Amniotic stem cell (primary cell): Measurements from ENCODE around the gene KCNC4.

Experiments used
- DNase-seq: peaks from one replicate; lab custom pipeline; 2025; lab: John Stamatoyannopoulos, UW

The KCNC4 gene

DNA sequence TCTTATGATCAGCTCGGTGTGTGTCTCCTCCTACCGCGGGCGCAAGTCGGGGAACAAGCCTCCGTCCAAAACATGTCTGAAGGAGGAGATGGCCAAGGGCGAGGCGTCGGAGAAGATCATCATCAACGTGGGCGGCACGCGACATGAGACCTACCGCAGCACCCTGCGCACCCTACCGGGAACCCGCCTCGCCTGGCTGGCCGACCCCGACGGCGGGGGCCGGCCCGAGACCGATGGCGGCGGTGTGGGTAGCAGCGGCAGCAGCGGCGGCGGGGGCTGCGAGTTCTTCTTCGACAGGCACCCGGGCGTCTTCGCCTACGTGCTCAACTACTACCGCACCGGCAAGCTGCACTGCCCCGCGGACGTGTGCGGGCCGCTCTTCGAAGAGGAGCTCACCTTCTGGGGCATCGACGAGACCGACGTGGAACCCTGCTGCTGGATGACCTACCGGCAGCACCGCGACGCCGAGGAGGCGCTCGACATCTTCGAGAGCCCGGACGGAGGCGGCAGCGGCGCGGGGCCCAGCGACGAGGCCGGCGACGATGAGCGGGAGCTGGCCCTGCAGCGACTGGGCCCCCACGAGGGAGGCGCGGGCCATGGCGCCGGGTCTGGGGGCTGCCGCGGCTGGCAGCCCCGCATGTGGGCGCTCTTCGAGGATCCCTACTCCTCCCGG lies 1.5 kb downstream of the KCNC4 start:
- DNase-seq, result no peak

DNA sequence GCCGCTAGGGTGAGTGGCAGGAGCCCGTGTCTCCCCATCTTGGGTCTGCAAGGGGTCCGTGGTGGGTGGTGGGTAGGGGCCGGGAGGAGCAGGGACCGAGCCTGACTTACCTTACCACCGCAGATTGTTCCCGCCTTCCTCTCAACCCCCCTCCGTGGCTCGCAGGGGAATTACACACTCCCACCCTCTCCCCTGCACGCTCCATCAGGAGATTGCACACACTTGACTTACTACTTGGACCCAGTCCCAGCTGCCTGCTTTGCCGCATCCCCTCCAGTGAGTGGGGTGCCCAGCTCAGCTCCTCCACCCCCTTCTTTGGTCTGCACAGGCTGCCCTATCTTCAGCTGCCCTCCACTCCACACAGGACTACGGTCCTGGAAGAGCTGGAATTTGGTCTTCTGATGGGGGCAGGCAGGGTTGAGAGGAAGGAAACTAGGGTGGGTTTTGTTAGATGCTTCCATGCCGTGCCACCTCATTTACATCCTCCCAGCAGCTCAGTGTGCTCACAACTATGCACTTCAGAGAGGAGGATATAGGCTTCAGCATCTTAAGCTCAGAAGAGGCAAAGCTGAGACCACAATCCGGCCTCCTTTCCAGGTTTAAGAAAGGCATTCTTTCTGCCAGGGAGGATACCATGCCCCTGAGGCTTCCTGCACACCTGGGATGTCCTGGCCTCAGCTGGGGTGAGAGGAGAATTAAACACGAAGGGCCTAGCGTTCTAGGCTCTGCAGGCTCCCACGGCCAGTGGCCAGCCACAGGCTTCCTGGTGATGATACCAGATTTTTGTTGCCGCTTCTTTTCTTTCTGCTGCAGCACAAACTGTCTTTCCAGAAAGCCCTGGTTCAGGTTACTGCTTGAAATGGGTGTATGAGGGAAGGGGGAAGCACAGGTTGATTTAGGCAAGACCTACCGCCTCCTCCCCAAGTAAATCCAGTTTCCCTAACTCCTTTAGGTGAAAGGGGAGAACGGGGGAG lies 2.3 kb downstream of the KCNC4 start:
- no peak for DNase-seq

DNA sequence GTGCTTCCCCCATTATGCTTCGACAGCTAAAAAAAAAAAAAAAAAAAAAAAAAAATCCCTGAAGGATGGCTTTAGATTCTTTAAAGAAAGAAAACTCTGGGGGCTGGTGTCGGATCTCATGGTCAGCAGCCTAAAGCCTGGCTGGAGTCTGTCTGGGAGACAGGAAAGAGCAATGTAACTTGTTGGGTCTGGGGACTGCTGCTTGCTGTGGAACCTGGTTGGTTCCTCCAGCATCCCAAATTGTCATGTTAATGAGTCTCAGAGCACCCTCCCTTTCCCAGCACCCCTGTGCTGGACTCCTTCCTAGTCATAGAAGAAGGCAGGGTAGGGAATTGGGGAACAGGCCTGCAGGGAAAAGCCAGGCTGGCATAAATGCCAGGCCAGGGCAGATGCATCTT lies 3.0 kb downstream of the KCNC4 start:
- no peak for DNase-seq

DNA sequence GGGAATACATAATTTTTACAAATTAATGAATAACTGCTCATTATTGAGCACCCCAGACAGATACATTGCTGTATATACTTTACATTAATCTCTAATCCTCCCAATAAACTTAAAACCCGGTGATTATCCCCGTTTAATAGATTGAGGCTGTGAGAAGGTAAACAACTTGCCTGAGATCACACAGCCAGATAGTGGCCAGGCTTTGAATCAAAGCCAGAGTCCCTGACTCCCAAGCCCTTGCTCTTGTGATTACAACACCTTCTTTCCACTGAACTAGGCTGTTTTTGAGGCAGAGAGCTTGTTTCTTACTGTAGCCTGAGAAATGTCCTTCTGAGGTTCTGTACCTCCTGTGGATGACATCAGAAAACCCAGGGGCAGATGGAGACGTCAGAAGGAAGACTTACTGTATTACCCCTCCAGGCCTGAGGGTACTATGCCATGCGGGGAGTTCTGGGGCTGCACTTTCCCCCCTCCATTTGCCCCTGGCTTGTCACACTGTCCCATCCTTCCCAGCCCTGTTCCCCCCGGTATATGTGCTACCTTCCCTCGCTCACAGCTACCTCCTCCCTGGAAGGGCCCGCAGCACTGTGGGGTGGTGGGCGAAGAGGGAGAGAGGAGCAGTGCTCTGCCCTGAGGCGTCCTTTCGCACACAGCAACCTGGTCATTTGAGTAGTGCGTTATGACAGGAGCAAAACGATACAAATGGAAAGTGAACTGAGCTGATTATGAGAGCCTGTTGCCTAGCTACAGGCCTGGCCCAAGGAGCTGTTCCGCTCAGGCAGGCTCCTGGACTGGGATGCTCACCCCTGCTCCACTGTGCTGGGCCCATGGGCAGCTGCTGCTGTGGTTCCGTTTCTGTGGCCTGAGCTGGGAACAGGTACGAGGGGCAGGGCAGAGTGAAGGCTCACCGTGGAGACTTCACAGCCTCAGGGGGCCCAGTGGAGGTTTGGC lies 4.6 kb downstream of the KCNC4 start:
- DNase-seq, result no peak

DNA sequence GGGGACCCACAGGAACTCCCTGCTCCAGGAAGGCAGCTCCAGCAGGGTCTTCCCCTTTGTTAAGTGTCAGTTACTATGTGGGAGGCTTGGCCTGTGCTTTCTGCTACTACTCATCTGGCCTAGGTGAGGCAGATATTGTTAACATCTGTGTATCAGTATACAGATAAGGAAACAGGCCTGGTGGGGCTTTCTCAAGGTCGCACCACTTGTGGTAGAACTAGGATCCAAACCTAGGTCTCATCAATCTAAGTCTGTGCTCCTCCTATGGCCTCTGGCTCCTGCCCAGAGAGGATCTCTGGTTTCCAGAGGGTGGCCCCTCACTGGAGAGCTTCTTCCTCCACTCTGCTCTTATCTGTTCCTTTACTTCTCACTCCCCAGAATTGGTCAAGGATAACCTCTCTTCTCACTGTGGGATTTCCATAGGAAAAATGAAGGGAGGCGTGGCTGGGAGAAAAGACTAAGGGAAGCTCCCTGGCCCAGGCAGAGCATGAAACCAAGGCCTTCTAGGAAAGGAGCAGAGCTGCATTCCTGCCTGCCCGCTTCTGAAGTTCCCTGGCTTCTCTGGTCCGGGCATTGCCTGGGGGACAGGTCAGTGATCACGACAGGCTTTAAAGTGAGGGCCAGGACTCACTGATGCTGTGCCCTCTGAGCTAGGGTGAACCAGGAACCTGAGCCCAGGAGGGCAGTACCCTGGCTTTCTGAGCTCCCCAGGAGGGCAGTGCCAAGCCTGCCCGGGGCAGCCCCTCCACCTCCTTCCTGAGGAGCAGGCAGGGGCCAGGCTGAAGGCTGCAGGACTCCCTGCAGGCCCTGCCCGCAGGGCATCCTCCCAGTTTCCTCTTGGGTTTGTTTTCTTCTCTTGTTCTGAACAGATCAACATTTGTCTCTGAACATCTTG lies 5.8 kb downstream of the KCNC4 start:
- DNase-seq, result no peak

DNA sequence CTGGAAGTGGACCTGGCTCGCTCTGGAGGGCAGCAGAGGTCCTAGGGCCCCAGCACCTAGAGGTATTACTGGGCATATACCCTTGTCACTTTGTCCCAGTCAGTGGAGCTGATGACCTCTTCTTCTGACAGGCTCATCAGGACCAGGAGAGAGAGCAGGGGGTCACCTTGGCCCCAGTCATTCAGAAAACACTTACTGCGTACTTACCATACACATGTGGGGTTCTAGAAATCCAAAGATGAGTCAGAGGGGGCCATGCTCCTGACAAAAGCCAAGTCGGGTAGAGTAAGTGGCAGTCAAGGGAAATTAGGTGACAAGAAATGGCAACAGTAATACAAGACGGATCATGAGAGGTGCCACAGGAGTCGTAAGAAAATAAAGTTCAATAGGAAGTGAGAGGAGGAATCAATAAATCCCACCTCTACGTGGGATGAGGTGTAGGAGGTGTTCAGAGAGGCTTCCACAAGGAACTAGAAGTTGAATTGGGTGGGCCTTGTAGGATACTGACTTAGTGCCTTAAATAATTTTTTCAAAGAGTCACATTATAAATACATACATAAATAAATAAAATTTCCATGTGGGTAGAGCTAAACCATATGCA lies 6.8 kb downstream of the KCNC4 start:
- DNase-seq, result no peak

DNA sequence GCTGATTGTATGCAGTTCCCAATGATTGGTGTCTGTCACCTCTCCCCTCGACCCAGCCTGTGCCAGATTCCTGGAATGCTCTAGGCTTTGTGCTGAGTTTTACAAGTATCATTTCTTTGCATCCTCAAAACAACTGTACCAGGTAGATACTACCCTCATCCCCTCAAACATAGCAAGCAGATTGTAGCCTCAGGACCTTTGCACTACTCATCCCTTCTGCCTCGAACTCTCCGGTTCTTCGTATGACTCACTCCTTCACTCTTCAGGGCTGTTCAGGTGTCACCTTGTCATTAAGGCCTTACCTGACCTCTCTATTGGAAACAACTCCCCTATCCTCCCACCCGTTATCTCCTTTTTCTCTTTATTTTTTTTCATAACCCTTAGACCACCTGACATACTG lies 8.0 kb downstream of the KCNC4 start:
- DNase-seq, result no peak

DNA sequence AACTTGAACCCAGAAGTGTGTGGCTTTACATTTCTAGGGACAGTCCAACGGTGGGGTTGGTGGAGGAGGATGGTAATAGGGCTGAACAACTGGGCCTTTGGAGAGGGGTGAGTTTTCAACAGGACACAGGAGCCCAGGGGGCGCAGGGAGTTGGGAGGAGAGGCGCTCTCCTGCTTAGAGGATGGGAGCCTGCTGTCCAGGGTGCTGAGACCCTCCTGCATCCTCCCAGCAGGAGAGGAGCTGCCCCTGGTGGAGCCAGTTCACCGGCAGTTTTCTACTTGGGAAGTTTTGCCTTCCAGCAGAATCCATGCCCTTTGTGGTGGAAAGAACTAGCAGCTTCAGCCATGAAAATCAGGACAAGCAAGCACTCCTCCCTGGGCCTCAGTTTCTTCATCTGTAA lies 8.6 kb downstream of the KCNC4 start:
- DNase-seq, result no peak

DNA sequence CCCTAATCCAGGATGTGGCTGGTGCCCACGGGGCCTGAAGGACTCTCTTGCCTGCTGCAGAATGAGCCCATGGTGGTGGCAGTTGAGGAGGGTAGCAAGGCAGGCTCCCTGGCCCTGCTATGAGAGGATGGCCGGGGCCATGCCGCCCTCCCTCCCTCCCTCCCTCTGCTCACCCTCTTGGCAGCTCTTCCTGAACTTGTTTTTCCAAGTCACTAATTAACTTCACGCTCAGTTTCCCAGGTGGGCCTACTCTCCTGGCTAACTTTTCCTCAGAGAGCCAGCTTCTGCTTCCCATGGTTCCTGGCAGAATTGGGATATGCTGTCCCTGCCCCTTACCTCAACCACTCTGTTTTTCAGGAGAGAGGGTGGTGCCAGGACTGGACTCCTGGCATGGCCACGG lies 10.2 kb downstream of the KCNC4 start:
- DNase-seq, result no peak

DNA sequence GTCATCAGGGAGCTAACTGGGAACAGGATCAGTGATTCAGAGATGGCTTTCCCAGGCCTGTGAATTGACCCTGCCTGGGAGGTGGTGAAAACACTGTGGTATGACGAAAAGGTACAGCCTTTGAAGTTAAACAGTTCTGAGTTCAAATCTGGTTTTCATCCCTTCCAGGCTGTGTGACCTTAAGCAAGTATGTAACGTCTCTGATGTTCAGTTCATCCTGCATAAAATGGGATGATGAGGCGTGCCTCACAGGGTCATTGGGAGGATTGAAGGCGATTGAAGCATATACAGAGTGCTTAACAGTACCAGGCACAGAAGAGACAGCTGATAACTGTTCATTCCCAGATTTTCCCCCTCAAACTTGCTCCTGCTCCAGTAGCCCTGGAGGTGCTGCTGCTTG lies 11.0 kb downstream of the KCNC4 start:
- DNase-seq, result no peak

DNA sequence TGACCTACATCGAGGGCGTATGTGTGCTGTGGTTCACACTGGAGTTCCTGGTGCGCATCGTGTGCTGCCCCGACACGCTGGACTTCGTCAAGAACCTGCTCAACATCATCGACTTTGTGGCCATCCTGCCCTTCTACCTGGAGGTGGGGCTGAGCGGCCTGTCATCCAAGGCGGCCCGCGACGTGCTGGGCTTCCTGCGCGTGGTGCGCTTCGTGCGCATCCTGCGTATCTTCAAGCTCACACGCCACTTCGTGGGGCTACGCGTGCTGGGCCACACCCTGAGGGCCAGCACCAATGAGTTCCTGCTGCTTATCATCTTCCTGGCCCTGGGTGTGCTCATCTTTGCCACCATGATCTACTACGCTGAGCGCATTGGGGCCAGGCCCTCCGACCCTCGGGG lies 13.0 kb downstream of the KCNC4 start:
- no peak for DNase-seq

DNA sequence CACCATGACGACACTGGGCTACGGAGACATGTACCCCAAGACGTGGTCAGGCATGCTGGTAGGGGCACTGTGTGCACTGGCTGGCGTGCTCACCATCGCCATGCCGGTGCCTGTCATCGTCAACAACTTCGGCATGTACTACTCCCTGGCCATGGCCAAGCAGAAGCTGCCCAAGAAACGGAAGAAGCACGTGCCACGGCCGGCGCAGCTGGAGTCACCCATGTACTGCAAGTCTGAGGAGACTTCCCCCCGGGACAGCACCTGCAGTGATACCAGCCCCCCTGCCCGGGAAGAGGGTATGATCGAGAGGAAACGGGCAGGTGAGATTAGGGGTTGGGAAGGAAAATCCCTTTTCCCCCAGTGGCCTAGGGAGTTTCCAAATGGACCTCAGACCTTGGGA lies 13.5 kb downstream of the KCNC4 start:
- no peak for DNase-seq

DNA sequence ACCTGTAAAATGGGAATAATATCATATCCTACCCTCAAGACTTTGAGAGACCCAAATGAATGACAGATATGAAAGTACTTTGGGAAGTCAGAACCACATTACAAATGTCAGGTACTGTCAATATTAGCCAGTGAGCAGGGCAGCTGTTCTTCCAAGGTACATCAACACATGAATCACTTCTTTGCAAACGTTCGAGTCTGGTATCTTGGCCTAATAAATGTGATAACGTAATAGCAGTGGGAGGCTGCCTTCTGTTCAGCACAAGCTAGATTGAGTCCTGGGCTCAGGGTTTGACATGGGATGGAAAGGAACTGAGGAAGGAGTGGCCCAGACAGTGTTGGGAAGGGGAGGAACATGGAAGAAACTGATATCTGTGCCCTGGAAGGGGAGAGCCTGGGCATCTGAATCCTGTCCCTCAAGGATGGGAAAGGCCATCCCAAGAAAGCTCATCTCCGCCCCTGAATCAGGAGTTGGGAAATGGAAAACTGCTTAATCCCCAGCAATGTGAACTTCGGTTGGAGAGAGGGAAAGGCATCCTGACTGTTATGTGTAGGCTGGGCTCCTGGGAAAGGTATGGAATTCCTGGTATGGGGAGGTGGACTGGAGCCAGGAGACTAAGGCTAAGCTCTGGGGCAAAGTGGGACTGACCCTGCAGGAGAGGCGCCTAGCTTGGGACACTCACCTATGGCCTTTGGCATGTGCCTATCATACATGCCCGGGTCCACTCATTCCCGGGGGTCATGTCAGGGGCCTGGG lies 14.3 kb downstream of the KCNC4 start:
- no peak for DNase-seq

DNA sequence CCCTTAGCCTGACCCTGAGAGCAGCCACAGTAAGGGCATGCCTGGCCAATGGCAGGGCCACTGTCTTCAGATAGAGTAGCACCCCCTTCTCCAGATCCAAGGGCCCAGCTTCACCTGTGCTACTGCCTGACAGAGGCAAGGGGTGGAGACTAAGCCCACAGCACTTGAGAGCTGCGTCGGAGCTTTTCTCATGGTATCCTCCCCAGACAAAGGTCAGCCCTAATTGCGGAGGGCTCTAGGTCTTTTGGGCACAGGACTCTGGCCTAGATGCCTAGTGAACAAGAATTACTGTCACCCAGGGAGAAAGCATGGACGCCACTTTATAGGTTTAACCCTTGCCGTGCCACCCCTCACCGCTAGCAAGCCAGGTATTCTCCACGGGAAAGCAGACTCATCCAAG lies 15.1 kb downstream of the KCNC4 start:
- no peak for DNase-seq

DNA sequence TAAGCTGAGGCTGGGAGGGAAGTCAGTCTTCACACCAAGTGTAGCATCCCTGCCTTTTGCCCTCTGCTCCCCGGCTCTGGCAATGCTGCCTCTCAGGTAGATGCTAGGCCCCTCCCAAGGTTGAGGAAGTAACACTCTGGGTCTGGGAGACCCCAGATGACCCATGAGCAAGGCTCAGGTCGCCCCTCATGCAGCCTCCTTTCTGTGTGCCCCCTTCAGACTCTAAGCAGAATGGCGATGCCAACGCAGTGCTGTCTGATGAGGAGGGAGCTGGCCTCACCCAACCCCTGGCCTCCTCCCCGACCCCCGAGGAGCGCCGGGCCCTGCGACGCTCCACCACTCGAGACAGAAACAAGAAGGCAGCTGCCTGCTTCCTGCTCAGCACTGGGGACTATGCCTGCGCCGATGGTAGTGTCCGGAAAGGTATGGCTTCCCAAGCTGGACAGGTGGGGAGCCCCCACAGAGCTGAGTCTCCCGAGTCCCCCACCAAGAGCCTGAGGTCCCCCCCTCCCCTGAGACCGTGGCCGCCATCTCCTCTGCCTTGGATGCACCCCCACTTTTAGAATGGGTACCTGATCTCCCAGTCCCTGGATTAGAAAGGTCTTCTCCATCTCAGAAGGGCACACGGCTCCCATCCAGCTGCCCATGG lies 15.8 kb downstream of the KCNC4 start:
- no peak for DNase-seq

DNA sequence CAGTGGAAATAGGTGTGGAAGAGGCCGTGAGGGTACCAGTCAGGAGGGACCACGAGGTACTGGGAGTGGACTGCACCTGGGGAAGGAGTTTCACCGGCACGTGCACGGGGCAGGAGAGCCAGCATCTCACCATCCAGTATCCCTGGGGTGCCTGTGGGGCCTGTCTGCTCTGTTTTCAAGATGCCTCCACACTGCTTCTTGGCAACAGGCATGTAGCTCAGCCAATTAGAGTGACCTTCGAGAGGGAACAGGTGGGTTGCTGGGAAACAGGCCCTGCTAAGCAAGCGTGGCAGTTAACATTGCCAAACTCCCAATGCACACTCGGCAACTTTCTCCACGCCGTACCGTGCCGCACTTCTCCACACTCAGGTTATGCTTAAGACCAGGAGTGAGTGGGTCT lies 17.7 kb downstream of the KCNC4 start:
- no peak for DNase-seq

DNA sequence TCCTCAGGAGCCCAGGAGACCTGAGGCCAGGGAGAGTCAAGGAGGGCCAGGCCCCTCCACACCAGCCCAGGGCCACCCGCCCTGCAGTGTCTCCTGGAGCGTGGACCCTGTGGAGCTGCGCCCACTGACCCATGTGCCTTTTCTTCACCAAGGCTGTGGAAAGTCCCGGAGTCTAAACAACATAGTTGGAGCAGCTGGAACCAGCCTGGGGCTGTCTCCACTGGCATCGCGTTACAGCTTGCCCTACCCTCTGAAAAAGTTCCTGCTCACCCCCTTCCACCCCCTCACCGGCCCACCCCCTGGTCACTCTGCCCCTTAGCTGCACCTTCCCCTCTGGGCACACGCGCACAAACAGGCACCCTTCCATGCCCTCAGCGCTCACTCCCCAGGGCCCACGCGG lies 18.3 kb downstream of the KCNC4 start:
- DNase-seq, result no peak

DNA sequence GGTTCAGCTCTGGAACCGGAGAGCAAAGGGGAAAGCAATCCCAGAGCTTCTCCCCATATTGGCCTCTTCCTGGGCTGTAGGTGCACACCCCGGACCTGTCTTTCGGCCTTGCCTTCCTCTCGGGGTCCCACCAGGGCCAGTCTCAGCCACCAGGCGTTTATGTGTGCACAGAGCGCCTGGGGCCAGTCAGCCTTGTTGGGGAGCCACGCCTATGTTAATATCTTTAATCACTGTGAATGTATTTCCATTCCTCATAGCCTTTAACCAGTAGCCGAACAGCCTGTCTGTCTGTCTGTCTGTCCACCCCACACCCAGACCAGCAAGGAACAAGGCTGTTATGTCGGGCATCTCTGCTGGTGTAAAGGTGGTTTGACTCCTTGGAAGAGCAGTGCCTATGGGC lies 18.8 kb downstream of the KCNC4 start:
- DNase-seq, result no peak

DNA sequence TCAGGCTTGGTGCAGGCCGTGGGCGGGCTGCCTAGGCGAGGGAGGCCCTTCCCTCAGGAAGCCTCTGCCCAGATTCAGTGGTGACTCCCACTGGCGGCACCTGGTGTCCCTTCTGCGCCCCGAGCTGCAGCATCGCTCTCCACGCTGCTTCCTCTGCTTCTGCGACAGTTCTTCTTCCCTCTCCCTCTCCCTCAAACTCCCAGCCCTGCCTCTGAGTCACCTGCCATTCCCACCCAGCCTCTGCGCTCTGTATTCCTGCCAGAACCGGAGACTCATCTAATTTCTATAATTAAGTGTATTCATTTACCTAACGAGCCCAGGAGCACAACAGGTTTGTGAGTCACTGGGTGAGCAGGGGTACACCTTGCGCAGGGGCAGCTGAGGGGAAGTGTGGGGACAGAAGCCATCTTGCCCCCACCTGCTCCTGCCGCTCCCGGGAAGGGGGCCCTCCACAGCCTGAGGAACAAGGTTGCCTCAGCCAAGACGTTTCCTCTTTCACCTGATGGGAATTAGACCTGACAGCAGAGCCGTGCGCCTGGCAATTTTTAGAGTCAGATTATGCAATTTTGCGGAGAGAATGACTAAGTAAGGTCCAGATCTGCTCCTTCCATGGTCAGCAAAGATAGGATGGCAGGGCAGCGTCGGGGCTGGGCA lies 19.4 kb downstream of the KCNC4 start:
- DNase-seq, result no peak
